Effector CD8-positive, alpha-beta T cell (primary cell): Measurements from ENCODE around the gene MYOM1.
"Not testable (repeated sequence)": the region's sequence is repeated elsewhere in the genome, so short reads cannot be mapped to it uniquely, and the experiment has no call there.

Experiments
- DNase-seq: peaks from one replicate; lab custom pipeline; 2025; lab: John Stamatoyannopoulos, UW

MYOM1 gene

DNA sequence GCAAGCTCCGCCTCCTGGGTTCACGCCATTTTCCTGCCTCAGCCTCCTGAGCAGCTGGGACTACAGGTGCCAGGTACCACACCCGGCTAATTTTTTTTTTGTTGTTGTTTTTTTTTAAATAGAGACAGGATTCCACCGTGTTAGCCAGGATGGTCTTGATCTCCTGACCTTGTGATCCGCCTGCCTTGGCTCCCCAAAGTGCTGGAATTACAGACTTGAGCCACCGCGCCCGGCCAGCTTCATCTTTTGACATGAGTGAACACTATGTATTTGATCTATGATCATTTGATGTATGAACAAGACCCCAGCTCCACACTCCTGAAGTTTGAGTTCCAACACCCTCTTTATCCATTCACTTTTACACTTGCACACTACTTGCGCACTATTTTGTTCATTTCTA, 163.5 kb downstream of the MYOM1 start:
- DNase-seq = no peak

DNA sequence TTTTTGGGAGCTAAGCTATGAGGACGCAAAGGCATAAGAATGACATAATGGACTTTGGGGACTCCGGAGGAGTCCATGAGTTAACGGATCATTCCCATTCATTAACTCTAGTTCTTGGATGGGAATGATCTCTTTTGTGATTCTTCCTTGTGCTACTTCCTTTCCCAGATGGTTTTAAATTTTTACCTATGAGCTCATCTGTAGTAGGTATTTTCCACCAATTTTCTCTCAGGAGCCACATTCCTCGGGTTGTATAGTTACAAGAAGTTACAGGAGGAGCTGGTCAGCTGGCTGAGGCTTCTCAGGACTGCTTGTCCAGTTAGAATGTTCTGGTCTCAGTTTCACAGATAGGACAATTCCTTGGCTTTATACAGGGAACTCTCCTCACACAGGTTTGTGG, 164.0 kb downstream of the MYOM1 start:
- no peak for DNase-seq

DNA sequence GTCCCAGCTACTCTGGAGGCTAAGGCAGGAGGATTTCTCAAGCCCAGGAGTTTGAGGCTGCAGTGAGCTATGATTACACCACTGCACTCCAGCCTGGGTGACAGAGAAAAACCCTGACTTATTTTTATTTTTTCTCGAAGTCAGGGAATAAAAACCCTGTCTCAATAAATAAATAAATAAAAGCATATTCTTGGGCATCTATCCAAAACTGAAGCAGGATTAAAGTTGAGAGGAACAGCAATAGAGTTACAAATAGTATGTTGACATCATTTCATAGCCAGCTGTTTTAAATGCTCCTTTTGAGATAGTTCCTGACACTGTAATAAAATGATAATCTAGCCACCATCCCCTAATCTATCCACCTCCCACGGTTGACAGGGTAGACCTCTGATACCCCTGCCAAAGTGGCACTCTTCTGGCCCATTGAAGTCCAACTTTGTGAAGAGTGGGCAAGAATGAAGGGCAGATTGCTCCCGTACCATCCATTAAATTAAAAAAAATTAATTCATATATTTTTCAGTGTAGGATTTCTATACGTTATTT, 164.5 kb downstream of the MYOM1 start:
- DNase-seq = no peak

DNA sequence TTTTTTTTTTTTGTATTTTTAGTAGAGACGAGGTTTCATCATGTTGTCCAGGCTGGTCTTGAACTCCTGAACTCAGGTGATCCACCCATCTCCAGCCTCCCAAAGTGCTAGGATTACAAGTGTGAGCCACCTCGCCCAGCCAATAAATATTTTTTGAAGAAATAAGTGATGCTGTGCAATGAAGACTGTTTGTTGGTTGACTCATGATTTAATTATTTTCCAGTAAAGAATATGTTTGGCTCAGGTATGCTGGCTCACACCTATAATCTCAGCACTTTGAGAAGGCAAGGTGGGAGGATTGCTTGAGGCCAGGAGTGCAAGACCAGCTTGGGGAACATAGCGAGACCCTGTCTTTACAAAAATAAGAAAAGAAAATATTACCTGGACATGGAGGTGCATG, 165.0 kb downstream of the MYOM1 start:
- no peak for DNase-seq

DNA sequence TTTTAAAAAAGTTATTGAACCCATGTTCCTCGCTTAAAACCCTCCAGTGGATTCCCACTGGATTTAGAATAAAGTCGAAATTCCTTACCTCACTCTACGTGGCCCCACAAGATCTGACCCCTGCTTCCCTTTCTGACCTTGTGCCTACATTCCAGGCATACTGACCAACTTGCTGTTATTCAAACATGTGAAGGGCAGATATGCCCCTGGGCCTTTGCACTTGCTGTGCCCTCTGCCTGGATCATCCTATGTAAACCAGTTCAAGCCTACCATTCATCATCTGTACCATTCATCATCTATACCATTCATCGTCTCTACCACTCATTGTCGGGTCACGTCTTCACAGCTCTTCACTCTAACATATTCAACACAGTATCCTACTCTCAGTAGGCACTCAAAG, 165.6 kb downstream of the MYOM1 start:
- no peak for DNase-seq

DNA sequence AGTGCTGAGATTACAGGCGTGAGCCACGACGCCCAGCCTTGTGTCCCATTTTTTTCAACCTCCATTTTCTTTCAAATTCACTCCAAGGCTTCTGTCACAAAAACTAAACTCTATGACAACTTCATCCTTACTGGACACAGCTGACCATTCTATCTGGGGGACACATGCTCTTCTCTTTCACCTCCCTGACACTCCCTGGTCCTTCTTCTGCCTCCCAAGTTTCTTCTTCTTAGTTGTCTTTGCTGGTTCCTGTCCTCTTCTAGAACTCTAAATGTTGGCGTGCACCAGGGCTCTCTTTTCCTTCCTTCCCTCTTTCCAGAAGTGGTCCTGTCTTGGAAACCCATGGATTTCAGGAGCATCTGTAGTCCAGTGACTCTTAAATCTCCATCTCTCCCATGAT, 166.7 kb downstream of the MYOM1 start:
- DNase-seq = no peak

DNA sequence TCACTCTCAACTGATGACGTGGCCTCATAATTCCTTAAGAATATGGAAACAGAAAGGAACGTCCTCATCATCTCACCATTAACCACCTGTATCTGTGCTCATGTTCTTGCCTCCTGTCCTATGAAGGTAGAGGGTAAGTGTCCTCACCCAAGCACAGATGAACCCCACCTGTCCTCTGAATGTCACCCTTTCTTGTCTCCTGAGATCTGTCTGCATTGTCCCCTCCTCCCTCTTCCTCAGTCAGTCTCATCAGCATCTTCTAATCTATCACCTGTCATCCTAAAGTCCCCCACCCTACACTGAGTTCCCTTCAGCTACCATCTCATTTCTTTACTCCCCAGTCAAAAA, 167.4 kb downstream of the MYOM1 start:
- DNase-seq = no peak

DNA sequence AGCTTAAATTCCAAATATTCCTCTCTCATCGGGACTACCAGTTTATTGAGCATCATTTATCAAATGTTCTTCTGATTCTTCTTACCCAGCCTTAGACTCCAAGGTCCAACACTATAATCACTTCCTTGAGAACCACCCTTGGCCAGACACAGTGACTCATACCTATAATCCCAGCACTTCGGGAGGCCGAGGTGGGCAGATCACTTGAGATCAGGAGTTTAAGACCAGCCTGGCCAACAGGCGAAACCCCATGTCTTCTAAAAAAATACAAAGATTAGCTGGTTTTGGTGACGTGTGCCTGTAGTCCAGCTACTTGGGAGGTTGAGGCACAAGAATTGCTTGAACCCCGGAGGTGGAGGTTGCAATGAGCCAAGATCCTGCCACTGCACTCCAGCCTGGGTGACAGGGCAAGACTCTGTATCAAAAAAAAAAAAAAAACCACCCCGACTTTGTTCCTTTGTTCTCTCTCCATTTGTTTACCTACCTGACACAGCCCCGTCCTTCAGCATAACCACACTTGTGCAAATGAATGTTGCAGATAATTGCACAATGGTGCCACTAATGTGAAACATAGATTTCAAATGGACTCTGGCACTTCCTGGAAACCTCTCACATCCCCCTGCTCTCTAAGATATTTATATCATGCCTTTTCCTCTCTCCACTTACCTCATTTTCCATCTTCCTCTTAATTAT, 167.9 kb downstream of the MYOM1 start:
- DNase-seq = no peak

DNA sequence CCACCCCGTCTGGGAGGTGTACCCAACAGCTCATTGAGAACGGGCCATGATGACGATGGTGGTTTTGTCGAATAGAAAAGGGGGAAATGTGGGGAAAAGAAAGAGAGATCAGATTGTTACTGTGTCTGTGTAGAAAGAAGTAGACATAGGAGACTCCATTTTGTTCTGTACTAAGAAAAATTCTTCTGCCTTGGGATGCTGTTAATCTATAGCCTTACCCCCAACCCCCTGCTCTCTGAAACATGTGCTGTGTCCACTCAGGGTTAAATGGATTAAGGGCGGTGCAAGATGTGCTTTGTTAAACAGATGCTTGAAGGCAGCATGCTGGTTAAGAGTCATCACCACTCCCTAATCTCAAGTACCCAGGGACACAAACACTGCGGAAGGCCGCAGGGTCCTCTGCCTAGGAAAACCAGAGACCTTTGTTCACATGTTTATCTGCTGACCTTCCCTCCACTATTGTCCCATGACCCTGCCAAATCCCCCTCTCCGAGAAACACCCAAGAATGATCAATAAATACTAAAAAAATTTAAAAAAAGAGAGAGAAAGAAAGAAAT, 169.8 kb downstream of the MYOM1 start:
- DNase-seq = not testable (repeated sequence)

DNA sequence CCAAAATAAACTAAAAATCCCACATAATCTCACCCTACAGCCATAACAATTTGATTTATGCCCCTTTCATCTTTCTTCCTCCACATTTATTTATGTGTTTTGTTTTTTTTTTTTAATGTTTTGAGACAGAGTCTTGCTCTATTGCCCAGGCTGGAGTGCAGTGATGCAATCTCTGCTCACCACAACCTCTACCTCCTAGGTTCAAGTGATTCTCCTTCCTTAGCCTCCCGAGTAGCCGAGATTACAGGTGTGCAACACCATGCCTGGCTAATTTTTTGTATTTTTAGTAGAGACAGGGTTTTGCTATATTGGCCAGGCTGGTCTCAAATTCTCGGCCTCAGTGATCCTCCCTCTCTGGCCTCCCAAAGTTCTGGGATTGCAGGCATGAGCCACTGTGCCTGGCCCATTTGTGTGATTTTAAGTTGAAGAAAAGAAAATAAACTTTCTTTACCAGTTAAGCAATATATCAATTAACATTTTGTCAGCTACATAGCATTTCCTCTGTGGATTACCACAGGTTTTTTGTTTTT, 170.9 kb downstream of the MYOM1 start:
- DNase-seq = no peak

DNA sequence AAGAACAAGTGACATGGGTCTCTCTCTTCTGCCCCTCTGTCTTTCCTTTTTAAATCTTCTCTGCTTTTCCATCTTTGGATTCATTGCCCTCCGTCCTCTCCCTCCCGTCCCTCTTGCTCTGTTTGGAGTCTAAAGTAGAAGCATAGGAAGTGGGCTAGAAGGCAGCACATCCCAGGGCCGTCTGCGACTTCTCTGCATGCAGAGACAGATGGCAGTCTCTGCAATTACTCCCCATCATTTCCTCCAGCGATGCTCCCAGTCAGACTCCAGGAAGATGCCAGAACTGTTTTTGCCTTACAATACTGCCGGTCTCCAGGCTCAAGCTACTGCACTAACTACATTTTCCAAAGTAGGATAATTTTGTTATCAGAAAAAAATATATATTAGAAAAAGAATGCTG, 171.6 kb downstream of the MYOM1 start:
- no peak for DNase-seq

DNA sequence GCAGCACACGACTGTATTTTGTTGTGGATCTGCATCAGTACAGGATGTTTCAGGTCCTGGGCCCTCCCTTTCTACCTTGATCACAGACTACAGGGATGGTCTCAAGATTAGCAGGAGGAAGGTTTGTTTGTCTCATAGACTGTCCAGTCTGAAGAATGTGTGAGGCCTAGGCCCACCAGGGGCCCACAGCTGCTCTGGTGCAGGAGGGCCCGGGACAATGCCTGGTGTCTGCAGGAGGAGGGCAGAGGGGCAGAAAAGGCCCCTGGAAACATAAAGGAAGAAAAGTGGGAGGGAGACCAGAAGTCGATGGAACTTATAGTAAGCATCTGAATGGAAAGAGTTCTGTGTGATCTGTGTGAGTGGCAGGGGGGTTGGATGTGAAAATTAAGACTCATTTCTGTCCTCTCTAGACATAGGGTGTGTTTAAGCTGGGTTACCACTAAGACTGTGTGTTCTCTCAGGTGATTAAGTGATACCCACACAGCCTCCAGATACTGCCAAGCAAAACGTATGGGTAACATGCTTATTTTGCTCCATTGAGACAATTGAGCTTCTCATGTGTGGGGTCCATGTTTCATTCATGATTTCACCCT, 173.5 kb downstream of the MYOM1 start:
- no peak for DNase-seq

DNA sequence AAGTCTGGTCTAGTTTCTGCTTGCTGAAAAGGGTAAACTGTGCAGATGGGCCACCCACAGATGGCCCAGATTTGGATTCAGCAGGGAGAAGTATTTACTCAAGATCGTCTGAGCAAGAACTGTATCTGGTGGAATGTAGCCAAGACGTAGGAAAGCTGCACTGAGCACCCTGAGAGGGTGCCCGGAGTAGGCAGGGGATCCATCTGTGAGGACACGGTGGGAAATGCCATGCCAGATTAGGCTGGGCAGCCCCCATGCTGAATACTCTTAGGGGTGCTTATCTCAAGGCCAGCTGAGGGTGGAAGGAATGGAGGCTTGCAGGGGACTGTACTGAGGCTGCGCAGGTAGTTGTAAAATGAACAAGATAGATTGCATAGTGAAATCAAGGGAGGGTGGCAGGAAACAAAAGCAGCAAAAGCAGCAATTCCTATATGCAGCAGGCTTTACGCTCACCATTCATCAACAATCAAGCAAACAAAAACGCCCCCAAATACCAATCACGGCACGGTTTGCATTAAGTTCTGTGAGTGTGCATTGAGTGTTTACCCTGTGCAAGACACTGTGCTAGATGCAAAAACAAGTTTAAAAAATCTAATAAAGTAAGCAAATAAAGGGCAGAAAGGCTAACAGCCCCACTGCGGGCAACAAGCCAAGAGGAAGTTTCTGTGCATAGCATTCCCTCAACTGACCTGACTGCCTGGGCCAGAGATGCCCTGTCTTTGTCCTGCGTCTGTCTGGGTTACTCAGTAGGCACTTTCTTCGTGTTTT, 174.7 kb downstream of the MYOM1 start:
- DNase-seq = no peak

DNA sequence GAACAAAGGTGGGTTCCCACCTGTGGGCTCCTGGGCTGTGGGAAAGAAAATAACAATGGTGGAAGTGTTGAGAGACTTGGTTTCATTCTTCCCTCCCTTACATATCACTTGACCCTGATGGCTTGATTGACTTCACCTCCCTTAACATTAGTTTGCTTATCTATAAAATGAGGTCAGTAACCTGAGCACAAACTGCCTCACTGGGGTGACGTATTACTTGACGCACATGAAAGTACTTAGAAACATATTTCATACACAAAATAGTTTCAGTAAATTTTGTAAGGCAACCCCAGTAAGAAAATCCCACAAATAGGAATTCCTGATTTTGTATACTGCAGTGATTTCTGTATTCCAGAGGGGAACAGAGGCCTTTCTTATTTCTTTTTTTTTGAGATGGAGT, 177.4 kb downstream of the MYOM1 start:
- DNase-seq = no peak

DNA sequence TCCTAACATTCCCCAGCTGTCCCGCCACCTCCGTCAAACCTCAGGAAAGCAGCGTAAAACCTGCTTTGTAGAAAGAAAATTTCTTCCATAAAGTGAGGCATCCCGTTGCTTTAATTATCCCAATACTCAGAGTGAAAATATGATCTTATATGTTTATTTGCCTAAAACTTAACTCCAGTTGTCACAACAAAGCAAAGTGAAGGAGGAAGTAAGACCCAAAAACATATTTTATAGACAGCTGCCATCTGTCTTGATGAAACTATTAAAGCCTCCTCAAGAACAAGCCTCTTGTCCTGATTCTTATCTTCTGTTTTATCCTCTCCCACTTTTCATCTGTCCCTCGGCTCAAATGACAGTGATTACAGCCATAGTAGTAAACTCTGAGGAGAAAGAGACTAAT, 177.9 kb downstream of the MYOM1 start:
- DNase-seq = no peak

DNA sequence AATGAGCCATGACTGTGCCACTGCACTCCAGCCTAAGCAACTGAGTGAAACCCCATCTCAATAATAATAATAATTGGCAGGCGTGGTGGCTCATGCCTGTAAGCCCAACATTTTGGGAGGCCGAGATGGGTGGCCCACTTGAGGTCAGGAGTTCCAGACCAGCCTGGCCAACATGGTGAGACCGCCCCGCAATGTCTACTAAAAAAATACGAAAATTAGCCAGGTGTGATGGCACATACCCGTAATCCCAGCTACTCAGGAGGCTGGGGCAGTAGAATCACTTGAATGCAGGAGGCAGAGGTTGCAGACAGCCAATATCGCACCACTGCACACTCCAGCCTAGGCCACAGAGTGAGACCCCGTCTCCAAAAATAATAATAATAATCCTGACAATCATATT, 178.9 kb downstream of the MYOM1 start:
- no peak for DNase-seq

DNA sequence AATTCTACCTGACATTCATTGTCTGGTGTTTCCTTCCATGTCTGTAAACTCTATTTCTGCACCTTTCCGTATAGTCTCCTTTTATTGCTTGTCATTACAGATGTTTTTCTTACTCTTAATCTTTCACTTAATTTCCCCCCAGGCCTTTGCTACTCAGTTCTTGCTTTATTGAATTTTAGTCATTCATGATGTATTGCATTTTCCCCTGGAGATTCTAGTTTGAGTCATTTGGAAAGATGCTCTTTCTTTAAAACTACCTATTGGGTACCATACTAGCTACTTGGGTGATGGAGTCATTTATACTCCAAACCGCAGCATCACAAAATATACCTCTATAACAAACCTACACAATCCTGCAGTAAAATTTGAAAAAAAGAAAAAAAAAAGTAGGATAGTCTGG, 179.6 kb downstream of the MYOM1 start:
- no peak for DNase-seq

DNA sequence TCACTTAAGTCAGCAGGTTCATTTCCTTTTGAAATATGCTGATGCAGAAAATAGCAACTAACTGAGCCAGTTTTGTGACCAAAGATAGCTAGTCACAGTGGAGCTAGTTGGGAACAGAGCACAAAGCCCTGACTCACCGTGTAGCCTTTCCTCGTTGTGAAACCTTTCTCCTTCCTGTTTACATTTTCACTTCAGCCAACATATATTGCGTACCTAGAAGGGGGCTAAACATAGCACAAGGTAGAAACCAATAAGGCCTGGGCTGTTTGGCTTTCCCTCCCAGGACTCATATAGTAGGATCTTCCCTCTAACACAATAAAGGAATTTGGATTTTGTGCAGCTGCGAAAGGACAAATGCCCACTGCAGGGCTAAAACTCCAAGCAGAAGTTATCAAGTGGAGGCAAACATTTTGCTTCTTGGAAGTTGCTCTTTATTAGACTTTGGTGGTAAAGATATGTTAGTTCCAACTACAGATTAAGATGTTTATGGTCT, 182.3 kb downstream of the MYOM1 start:
- no peak for DNase-seq

DNA sequence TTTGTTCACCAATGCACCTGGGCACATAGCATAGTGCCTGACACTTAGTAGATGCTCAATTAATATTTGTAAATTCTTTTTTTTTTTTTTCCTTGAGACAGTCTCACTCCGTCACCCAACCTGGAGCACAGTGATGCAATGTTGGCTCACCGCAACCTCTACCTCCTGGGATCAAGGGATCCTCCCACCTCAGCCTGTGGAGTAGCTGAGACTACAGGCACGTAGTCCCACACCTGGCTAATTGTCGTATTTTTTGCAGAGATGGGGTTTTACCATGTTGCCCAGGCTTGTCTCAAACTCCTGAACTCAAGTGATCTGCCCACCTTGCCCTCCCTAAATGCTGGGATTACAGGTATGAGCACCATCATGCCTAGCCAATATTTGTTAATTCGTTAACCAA, 183.7 kb downstream of the MYOM1 start:
- no peak for DNase-seq

DNA sequence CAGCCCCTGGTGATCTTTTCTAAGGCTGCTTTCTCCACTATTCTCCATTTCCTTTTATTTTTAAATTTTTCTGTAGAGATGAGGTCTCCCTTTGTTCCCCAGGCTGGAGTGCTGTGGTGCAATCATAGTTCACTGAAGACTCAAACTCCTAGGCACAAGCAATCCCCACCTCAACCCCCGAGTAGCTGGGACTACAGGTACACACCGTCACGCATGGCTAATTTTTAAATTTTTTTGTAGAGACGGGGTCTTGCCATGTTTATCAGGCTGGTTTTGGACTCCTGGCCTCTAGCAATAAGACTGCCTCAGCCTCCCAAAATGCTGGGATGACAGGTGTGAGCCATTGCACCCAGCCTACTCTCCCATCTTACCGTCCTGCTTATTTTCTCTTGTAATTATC, 184.1 kb downstream of the MYOM1 start:
- DNase-seq = no peak

DNA sequence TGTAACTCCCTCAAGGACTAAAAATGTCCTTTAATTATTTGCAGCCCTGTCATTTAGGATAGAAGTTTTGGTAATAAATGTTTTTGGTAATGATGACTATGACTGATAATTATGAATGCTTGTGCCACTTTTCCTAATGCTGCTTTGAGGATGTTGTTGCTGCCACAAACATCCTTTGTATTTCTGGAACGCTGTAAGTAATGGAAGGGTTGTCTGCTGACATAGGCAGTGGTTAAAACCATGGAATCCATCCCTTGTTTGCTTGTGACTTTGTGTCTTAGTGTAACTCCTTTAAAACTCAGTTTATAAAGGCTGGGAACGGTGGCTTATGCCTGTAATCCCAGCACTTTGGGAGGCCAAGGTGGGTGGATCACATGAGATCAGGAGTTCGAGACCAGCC, 187.0 kb downstream of the MYOM1 start:
- no peak for DNase-seq

DNA sequence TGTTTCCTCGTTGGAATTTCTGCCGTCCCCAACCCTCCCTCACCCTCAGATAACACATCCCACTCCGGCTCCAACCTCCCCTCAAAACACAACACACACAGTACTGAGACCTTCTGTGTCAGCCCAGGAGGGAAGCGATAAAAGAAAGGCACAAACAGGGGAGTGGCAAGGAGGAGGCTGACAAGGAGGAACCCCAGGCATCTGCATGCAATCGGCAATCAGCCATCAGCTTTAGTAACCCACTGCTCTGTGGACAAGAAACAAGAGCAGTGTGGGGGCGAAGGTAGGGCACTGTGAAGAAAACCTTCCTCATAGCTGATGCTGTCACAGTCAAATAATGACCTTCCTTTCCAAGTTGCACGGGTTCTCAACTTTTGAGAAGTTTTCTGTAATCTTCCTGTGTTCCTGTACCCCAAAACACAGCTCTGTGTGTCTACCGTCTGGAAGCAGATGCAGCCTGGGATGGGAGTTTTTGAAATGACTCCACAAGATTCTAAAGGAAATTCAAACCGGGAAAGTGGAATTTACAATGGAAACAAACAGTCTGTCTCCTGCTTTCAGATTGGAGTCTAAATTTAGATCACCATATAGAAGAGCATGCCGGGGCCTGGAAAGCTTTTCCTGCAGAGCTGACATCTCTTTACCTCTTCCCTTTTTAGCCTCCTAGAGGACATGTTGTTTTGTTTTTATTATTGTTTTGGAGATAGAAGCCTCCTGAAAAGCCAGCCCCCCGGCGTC, 190.4 kb downstream of the MYOM1 start:
- DNase-seq = no peak
